ENCODE results near the gene CENPX. TPM values are rescaled to one million over a fixed set of nuclear protein-coding genes. Genes with fewer than 3 reads are reported as not detected.

CENPX gene
- total and polyA plus RNA-seq, 2 of the 13 experiments (the other 11 are each of a cell fraction or from before 2014, with no cell fraction given) = 92.7 to 170 TPM

- TF ChIP-seq ZNF577 (CRISPR knock-in tag; IDR thresholded peaks at IDR 0.05; ENCODE audit: borderline replicate concordance, low read depth) (no peak), NR0B2 (CRISPR knock-in tag; IDR thresholded peaks at IDR 0.05) (peak; percentile 56; the same call in 1 of the 2 replicates), ZNF10 (CRISPR knock-in tag; IDR thresholded peaks at IDR 0.05; ENCODE audit: borderline replicate concordance, low read depth) (no peak), SAFB2 (CRISPR knock-in tag; IDR thresholded peaks at IDR 0.05; ENCODE audit: borderline replicate concordance, low read depth) (peak; percentile 97; the same call in 1 of the 2 replicates), ZNF589 (CRISPR knock-in tag; conservative IDR thresholded peaks at IDR 0.05) (no peak), MNT (IDR thresholded peaks at IDR 0.05) (no peak), ZNF557 (CRISPR knock-in tag; IDR thresholded peaks at IDR 0.05) (no peak), JDP2 (CRISPR knock-in tag; IDR thresholded peaks at IDR 0.05; ENCODE audit: borderline replicate concordance) (no peak), PLSCR1 (CRISPR knock-in tag; IDR thresholded peaks at IDR 0.05; ENCODE audit: borderline replicate concordance) (no peak), MIER3 (CRISPR knock-in tag; IDR thresholded peaks at IDR 0.05; ENCODE audit: borderline replicate concordance) (no peak), CHCHD3 (CRISPR knock-in tag; IDR thresholded peaks at IDR 0.05) (peak; percentile 87), NR2F2 (IDR thresholded peaks at IDR 0.05; ENCODE audit: borderline replicate concordance, low read depth) (no peak), XBP1 (CRISPR knock-in tag; IDR thresholded peaks at IDR 0.05) (no peak), GTF3A (CRISPR knock-in tag; conservative IDR thresholded peaks at IDR 0.05) (peak; percentile 89), ZKSCAN8 (CRISPR knock-in tag; IDR thresholded peaks at IDR 0.05; ENCODE audit: borderline replicate concordance) (0 out of 2 replicates have a peak, but pooled peaks have one; percentile 8), KLF9 (CRISPR knock-in tag; IDR thresholded peaks at IDR 0.05; ENCODE audit: low read depth) (no peak), GLMP (CRISPR knock-in tag; IDR thresholded peaks at IDR 0.05; ENCODE audit: borderline replicate concordance) (no peak), HNF4G (IDR thresholded peaks at IDR 0.05; ENCODE audit: borderline replicate concordance, low read depth, low read length) (no peak), HNF4G (CRISPR knock-in tag; IDR thresholded peaks at IDR 0.05; ENCODE audit: borderline replicate concordance, low read depth) (no peak), ZNF564 (CRISPR knock-in tag; IDR thresholded peaks at IDR 0.05) (0 out of 2 replicates have a peak, but pooled peaks have one; percentile 77), ARID3A (IDR thresholded peaks at IDR 0.05; ENCODE audit: low read depth, low read length) (no peak), ZBTB1 (CRISPR knock-in tag; IDR thresholded peaks at IDR 0.05; ENCODE audit: borderline replicate concordance) (no peak), CBX2 (IDR thresholded peaks at IDR 0.05; ENCODE audit: low read depth, low read length) (no peak), CBX2 (CRISPR knock-in tag; IDR thresholded peaks at IDR 0.05; ENCODE audit: low read depth) (0 out of 2 replicates have a peak, but pooled peaks have one; percentile 62)
These were observed 28.7 kb downstream of the CENPX start (continued) for GRCh38 chr17:81993729-81994592.

Data from HepG2 (cell line).